ENCODE results near the gene GET3.

The GET3 gene

GRCh38 chr19:12782424-12783290 is 45.4 kb downstream of the GET3 start:
- DNase-seq = peak; percentile 94 to 95

GRCh38 chr19:12783291-12783848 is 46.1 kb downstream of the GET3 start:
- DNase-seq = peak in 1 of 2 donors; percentile 51

- peak; percentile 43 to 57 for DNase-seq
Observed at GRCh38 chr19:12783849-12784393, 46.6 kb downstream of the GET3 start.

GRCh38 chr19:12784394-12784870 is 47.1 kb downstream of the GET3 start:
- peak in 1 of 2 donors; percentile 52 for DNase-seq

- DNase-seq = peak; percentile 66 to 81
Observed at GRCh38 chr19:12784871-12785430, 47.7 kb downstream of the GET3 start.

GRCh38 chr19:12785431-12786031 is 48.2 kb downstream of the GET3 start:
- DNase-seq = peak; percentile 39 to 42

- peak; percentile 55 to 82 for DNase-seq
Observed at GRCh38 chr19:12786141-12786870, 49.0 kb downstream of the GET3 start.

- DNase-seq = no peak
Observed at GRCh38 chr19:12786952-12787351, 49.7 kb downstream of the GET3 start.

GRCh38 chr19:12787458-12787857 is 50.2 kb downstream of the GET3 start:
- no peak for DNase-seq

- no peak for DNase-seq
Observed at GRCh38 chr19:12788042-12788681, 50.9 kb downstream of the GET3 start.

GRCh38 chr19:12788682-12789097 is 51.4 kb downstream of the GET3 start:
- peak; percentile 82 to 85 for DNase-seq

- peak in 1 of 2 donors; percentile 34 for DNase-seq
Observed at GRCh38 chr19:12789098-12789903, 52.0 kb downstream of the GET3 start.

GRCh38 chr19:12789904-12790619 is 52.8 kb downstream of the GET3 start:
- DNase-seq = peak; percentile 98

- peak in 1 of 2 donors; percentile 44 for DNase-seq
Observed at GRCh38 chr19:12790628-12791344, 53.5 kb downstream of the GET3 start.

- DNase-seq = peak; percentile 99
Observed at GRCh38 chr19:12791345-12792050, 54.2 kb downstream of the GET3 start, which contains the start of gene JUNB. JUNB (plus strand) TSS chr19:12791486; CDS start chr19:12791772, 286 bp downstream.

- DNase-seq = peak; percentile 65 to 74
Observed at GRCh38 chr19:12792051-12792852, 55.0 kb downstream of the GET3 start.

GRCh38 chr19:12792853-12793289 is 55.6 kb downstream of the GET3 start:
- DNase-seq = no peak
